Activated naive CD4-positive, alpha-beta T cell (primary cell): ENCODE measurements around the gene SRSF5.
A peak's percentile ranks its signal among the peaks of the same experiment; 100 is the strongest.
"Not testable (repeated sequence)": the region's sequence is repeated elsewhere in the genome, so short reads cannot be mapped to it uniquely, and the experiment has no call there.

Experiments
- DNase-seq, 4 experiments: peaks; one replicate each; lab custom pipeline; 2025; lab: John Stamatoyannopoulos, UW

Gene SRSF5

DNA sequence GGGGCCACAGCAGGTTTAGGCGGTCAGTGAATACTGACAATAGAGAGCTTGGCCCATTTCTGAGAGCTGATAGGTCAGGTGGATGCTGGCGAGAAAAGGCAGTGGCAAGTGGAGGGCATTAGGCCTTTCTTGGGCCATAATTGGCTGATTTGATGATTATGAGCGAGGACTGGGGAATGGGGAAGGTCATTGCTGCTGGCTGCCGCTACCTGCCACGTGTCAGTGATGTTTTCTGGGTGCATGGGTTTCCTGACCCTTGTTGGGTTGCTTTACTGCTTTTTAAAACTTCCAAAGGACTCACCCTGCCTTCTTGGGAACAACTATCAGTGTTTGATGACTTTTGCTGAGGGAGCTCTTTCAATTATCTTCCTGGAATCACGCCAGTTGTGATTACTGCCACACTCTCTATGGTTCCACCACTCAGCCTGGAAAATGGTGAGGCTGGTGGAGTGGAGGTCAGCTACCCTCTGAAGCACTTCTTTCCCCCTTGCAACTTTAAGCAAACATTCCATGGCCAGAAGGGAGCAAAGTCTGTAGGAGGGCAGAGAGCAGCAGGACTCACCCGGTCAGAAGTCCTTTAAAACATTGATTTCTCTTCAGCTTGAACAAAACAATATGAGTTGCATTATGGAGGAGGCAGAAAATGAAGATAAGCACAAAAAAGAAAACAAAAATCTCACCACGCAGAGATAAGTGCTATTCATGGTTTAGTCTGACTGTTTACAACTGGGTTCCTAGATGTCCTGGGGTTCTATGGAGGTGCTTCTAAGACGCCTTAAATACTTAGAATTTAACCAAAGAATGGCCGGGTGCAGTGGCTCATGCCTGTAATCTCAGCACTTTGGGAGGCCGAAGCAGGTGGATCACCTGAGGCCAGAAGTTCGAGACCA, 42.2 kb downstream of the SRSF5 start:
- no peak for DNase-seq

DNA sequence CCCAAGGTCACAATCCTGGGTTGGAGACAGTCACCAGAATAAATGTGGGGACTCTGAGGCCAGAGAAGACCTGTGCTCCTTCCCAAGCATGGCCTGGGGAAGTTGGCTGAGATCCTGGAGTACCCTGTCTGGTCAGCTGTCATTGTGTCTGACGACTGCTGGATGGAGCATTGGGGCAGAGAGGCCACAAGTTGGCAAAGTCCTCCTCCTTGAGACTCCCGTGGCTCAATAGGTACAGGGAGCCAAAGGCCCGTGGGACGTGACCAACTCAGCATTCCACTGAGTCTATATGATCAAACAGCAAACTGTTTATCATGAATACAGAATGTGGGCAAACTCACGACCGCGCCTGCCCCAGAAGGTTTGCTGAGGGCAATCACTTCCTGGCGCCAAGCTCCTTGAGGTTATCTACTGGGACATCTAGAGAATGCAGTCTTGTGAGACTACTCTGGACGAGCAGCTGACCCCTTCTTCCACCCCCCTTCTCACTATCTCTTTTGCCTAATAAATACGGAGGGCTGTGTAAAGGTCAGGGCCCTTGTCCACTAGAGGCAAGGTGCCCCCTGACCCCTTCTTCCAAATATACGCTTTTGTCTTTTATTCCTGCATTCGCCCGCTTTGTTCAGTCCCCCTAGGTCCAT, 44.4 kb downstream of the SRSF5 start:
- no peak for DNase-seq

DNA sequence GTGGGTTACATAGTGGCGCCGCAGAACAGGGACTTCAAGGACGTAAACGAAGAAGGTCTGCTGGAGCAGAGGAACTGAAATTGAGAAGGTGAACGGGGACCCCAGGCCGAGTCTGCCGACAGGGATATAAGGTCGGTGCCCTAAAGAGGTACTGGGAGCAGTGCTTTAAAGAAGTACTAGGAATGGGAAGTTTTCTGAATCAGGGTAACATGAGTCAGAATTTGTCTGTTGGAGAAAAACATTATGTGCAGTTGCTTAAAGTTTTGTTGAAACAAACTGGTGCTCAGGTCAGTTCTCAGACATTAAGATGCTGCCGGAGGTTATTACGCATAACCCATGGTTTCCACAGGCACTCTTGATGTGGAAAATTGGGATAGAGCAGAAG, 44.9 kb downstream of the SRSF5 start:
- no peak for DNase-seq

DNA sequence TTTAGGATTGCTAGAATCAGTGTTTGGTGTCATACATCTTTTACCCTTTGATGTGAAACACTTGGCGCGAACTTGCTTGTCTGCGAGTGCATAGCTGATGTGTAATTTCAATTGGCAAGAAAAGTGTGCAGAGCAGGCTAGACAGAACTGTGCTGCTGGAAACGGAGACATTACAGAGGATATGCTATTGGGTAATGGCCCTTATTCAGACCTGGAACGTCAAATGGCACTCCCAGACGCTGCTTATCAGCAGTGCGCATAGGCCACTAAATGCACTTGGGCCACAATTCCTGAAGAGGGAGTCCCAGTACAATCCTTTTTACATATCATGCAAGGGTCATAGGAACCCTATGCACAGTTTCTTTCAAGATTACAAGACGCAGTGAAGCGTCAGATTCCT, 45.8 kb downstream of the SRSF5 start:
- no peak for DNase-seq

DNA sequence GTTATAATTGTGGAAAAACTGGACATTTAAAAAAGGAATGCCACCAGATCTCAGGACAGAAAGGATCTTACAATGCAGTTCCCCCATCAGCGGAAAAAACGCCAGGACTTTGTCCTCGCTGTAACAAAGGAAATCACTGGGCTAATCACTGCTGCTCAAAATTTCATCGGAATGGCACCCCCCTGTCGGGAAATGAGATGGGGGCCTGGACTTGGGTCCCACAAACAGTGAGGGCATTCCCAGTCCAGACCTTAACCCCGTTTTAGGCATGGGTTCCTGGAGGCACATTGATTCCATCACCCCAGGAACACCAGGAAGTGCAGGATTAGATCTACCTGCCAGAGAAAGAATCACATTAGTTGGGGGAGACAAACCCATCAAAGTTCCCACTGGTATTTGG, 46.4 kb downstream of the SRSF5 start:
- not testable (repeated sequence) for DNase-seq

DNA sequence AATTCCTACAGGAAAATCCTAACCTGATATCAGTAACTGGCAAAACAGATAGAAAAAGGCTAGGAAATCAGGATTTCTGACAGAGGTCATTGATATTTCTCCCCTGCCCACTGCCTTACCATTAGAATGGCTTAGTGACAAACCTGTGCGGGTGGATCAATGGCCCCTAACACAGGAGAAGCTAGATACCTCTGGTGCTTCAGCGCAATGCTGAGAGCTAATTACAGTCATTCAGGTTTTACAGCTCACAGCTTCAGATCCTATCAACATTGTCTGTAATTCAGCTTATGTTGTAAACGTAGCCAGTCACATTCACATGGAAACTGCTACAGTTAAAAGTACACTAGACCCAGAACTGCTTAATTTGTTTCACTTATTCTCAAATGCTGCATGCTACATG, 47.5 kb downstream of the SRSF5 start:
- DNase-seq, result no peak

DNA sequence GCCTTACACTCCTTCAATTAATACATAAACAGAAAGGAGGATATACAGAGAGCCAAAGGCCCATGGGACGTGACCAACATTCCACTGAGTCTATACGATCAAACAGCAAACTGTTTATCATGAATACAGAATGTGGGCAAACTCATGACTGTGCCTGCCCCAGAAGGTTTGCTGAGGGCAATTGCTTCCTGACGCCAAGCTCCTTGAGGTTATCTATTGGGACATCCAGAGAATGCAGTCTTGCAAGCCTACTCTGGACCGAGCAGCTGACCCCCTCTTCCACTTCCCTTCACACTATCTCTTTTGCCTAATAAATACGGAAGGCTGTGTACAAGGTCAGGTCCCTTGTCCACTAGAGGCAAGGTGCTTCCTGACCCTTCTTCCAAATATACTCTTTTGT, 48.6 kb downstream of the SRSF5 start:
- DNase-seq, result no peak

DNA sequence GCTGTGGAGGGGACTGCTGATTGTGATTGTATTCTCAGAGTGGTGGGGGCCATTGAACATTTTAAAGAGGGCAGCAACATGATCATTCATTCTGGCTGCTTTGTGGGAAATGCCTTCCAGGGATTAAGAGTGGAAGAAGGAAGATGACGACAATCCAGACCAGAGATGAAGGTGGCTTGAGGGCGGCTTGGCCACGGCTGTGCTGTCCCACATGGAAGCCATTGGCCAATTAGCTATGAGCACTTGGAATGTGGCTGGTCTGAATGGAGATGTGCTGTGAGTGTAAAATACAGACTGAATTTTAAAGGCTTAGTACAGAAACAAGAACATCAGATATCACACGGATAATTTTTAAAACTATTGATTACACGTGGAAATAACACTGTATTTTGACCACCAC, 49.3 kb downstream of the SRSF5 start:
- DNase-seq, result no peak

DNA sequence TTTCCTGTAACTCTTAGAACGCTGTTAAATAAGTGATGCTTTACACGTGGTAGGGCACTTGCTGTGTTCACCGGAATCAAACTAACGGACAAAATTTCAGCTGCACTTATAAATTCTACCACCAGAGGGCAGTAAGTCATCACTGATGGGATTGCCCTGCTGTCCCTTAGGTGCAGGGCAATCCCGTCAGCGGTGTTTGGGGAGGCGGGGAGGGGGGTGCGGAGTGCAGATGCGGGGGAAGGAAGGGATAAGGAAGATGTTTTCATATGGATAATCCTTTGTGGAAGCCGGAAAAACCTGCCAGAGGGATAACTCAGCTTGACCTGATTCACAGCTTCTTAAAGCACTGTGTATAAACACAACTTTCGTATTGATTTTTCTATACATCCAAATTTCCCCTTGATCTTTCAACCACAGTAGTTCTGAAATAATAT, 51.8 kb downstream of the SRSF5 start:
- DNase-seq, result peak in 1 of 4 experiments; percentile 15

DNA sequence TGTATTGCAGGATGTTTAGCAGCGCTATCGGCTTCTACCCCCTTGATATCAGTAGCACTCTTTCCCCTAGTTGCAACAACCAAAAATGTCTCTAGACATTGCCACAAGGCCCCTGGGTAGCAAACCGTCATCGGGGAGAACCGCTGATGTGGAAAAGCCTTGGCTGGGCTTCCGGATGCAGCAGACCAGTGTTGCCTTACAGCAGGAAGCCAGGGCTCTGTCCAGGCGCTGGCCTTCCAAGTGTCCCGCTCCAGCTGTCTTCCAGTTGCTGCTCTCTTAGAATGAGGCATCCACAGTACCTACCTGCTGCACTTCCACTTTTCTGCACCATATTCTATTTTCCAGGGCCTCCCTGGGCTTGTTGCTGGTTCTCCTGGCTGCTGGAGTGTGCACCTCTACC, 52.7 kb downstream of the SRSF5 start:
- no peak for DNase-seq

DNA sequence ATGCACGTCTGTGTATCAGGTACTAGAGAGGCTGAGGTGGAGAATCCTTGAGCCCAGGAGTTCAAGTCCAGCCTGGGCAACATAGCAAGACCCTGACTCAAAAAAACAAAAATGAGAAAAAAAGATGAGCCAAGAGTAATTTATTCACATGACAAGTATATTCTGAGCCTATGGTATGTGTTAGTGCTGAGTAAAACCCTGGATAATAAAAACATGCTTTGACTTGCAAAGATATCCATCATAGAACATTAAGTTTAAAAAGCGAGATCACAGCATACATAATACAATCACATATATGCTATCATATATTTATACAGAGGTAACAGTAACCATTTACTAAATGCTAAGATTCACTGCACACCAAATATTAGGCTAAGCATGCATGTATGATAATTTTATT, 54.0 kb downstream of the SRSF5 start:
- no peak for DNase-seq
